SIG-M5 (cell line): ENCODE results near the gene CELF5.
A peak's percentile ranks its signal among the peaks of the same experiment; 100 is the strongest.

ENCODE experiments used
- DNase-seq: peaks from one replicate; lab custom pipeline; 2025; lab: John Stamatoyannopoulos, UW

The CELF5 gene

DNA sequence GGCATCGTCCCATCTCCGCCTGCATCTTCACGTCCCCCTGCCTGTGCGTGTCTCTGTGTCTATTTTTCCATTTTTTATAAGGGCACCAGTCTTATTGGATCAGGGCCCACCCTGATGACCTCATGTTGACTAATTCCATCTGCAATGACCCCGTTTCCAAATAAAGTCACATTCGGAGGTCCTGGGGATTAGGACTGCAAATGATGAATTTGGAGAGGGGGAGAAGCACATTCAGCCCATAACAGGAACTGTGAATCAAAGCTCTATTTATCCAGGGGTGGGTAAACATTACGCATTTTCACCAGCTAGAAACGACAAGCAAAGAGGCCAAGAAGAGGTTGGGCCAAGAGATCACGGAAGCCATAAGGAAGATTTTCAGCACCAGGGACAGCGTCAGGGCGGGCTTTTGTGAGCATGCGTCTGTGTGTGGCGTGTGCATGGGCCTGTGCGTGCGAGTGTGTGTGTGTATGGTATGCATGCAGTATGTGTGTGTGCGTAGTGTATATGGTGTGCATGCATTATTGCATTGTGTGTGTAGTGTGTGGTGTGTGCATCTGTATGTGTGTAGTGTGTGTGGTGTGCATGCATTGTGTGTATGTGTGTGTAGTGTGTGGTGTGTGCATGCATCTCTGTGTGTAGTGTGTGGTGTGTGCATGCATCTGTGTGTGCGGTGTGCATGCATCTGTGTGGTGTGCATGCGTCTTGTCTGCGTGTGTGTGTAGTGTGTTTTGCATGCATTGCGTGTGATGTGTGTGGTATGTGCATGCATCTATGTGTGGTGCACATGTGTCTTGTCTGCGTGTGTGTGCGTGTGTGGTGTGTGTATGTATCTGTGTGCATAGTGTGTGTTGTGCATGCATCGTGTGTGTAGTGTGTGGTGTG lies 19.6 kb downstream of the CELF5 start:
- DNase-seq: peak; percentile 2

DNA sequence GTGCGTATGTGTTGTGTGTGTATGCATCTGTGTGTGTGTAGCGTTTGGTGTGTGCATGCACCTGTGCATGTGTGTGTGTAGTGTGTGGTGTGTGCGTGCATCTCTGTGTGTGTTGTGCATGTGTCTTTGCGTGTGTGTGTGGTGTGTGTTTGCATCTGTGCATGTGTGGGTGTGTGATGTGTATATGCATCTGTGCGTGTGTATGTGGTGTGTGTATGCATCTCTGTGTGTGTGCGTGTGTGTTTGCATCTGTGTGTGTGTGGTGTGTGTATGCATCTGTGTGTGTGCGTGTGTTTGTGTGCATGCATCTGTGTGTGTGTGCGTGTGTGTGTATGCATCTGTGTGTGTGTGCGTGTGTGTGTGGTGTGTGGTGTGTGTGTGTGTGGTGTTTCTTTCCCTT lies 20.6 kb downstream of the CELF5 start:
- no peak for DNase-seq

DNA sequence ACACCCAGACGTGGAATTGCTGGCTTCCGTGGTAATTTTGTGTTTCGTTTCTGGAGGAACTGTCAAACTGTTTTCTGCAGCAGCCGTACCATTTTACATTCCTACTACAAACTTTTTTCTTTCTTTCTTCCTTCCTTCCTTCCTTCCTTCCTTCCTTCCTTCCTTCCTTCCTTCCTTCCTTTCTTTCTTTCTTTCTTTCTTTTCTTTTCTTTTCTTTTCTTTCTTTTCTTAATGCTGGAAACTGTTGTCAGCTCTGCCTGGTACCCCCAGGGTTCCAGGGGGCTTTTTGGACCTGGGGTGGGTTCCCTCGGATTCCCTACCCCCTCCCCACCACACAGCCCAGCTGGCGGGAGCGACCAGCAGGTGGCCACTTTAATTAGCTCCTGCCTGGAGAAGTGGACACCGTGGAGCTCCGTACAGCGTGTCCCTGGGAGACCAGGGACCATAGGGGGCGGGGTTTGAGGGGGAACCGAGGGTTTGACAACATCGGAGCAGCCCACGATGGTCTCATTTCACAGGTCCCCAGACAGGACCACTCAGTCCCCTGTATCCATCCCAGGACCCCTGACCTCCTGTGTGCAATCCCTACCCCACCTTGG lies 24.4 kb downstream of the CELF5 start:
- no peak for DNase-seq

DNA sequence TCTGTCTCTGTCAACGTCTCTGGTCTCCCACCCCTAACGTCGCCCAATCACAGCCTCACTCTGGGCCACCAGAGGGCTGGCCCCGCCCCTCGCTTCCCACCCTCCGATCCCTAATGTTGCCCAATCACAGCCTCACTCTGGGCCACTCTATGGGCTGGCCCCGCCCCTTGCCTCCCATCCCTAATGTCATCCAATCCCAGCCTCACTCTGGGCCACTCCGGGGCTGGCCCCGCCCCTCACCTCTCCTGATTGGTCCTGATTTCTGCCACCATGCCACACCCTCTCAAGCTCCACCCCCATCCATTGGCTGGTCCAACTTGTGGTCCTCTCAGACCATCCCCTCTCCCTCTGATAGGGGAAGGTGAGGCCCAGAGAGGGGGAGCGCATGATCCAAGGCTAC lies 24.9 kb downstream of the CELF5 start:
- DNase-seq: no peak

DNA sequence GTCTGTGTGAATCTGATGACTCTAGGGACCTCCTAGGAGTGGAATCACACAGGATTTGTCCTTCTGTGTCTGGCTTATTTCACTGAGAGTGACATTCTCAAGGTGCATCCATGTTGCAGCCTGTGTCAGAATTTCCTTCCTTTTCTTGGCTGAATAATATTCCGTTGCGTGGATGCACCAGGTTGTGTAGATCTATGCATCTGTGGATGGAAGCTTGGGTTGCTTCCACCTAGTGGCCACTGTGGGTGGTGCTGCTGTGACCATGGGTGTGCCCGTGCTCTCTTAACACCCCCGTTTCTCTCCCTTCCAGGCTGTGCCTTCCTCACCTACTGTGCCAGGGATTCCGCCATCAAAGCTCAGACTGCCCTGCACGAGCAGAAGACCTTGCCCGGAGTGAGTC lies 26.2 kb downstream of the CELF5 start:
- DNase-seq: no peak

DNA sequence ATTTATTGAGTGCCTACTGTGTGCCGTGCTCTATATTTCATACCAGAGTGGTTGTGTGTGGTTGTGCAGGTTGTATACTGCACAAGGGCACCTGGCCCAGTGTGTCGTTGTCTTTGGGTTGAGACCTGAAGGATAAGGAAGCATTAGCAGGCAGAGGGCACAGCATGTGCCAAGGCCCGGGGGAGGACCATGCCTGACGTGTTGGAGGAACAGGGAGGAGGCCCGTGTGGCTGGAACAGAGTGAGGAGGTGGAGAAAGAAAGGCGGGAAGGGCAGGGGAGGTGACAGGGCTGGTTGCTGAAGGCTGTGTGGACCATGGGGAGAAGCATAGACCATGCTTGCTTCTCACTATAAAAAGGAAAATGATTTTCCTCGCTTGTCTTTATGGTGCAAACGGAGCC lies 26.8 kb downstream of the CELF5 start:
- no peak for DNase-seq

DNA sequence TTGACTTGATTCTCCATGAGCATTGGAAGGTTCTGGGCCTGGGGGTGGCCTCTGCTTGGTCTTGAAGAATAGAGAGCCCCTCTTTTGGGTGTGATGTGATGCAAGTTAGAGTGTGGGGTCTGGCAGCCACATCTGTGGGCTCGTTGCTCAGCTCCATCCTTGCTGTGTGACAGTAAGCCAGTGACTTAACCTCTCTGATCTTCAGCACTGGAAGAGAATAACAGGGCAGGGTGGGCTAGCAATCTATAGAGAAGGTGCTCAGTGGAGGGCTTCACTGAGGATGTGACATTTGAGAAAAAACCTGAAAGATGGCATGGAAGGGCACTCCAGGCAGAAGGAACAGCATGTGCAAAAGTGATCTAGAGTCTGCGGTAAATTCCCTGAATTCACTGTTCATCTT lies 28.2 kb downstream of the CELF5 start:
- DNase-seq: no peak

DNA sequence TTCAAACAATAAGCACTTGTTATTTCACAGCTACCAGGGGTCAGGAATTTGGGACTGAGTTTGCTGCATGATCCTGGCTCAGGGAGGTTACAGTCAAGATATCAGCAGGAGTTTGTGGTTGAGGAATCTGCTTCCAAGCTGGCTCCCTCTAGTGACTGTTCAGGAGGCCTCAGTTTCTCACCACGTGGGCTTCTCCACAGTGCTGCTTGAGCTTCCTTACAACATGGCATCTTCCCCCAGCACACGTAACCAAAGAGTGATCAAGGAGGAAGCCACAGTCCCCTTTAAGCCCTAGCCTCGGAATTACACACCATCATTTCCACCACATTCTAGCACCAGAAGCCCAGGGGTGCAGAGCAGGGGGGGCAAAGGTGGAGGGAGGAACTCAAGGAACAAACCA lies 28.8 kb downstream of the CELF5 start:
- no peak for DNase-seq

DNA sequence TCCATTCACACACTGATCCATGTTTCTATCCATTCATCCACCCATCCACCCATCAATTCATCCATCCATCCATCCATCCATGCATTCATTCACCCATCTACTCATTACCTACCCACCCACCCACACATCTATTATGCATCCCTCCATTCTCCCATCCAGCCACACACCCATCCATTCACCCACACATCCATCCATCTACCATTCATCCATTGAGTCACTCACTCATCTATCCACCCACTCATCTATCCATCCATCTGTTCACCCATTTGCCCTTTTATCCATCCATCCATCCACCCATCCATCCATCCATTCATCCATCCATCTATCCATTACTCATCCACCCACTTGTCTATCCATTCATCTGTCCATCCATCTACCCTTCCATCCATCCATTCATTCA lies 30.1 kb downstream of the CELF5 start:
- no peak for DNase-seq

DNA sequence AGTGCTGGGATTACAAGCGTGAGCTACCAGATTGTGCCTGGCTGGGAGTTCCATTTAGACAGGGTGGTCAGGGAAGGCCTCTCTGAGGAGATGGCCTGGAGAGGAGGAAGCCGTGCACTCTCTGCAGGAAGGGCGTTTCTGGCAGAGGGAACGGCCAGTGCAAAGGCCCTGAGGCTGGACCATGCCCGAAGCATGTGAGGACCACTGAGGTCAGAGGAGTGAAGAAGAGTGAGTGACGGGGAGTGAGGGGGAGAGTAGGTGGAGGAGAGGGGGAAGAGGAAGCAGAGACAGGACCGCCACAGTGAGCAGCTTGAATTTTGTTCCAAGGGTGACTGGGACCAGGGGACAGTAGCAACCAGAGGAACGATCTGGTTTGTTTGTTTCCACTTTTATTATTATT lies 32.6 kb downstream of the CELF5 start:
- DNase-seq: no peak

DNA sequence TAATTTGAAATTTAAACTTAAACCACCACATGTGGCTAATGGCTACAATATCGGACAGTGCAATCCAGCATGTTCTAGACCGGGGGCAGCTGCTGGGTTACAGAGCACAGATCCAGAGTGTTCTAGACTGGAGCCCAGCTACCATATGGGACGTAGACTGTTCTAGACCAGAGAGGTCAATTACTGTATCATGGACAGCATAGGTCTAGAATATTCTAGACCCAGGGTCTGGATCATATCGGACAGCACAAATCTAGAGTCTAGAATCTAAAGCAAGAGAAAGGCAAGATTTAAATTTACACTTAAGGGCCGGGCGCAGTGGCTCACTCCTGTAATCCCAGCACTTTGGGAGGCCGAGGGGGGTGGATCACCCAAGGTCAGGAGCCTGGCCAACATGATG lies 37.9 kb downstream of the CELF5 start:
- DNase-seq: no peak

DNA sequence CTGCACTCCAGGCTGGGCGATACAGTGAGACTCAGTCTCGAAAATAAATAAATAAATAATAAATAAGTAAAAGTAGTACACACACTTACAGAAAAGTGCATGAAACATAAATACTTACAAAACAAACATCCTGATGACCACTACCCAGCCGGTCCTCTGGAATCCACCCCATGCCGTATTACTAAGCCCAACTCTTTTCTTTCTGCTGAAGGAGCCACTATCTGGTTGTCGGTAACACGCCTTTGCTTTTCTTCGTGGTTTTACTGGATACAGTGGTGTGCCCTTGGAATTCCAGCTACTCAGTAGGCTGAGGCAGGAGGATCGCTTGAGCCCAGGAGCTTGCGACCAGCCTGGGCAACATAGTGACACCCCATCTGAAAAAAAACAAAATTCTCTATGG lies 39.4 kb downstream of the CELF5 start:
- no peak for DNase-seq

DNA sequence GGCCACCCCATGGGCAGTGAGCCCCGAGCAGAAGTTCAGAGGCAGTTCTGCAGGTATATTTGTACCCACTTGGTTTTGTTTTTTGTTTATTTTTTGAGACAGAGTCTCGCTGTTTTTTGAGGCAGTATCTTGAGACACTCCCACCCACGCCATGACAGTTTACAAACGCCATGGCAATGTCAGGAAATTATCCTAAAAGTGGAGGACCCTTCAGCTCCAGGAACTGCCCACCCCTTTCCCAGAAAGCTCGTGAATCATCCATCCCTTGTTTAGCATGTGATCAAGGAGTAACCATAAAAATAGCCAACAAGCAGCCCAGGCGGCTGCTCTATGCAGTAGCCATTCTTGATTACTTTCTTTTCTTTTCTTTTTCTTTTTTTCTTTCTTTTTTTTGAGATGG lies 41.0 kb downstream of the CELF5 start:
- DNase-seq: no peak

DNA sequence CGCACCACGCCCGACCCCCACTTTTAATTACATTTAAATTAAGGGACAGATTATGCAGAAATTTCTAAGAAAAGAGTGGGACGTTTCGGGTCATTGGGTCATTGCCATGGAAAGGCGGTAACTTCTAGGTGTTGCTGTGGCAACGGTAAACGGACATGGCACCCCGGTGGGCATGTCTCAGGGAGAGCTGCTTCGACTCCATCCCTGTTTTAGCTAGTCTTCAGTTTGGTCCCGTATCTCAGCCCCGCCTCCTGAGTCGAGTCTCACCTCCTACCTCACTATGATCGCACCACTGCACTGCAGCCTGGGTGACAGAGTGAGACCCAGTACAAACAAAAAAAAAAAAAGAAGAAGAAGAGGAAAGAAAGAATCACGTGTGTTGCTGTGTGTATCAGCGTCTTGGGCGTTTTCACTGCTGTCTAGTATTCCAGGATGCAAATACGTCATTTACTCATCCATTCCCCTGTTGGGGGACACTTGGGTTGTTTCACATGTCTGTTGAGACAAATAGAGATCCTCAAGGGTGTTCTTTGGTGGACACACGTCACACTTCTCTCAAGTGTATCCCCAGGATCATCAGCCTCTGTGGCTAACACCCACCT lies 41.7 kb downstream of the CELF5 start:
- no peak for DNase-seq

DNA sequence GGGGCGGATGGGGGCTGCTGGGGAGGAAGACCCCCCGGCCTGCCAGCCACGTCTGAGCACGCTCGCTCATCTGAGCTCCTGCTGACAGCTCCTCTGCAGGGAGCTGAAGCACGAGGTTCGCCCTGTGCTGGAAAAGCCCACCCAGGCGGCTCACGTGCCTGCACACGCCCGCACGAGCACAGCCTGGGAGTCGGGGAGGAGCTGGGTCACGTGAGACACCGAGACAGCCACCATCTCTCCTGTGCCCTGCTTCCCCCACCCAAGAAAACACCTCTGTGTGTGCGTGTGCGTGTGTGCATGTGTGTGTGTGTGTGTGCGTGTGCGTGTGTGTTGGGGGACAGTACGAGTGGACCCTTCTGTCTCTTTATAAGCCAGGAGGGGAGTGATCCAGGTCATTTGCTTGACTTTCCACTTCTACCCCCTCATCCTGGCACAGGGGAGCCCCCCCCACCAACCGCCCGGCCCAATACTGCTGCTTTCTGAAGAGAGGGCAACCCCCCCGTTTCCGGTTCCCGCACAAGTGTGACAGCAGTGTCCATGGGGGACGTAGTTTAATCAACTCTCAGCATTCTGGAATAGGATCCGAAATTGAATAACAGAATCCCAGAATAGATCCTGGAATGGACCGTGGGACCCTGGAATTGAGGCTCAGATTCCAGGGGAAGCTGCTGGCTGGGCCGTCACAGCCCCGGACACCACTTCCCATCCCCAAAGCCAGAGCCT lies 42.5 kb downstream of the CELF5 start:
- no peak for DNase-seq

DNA sequence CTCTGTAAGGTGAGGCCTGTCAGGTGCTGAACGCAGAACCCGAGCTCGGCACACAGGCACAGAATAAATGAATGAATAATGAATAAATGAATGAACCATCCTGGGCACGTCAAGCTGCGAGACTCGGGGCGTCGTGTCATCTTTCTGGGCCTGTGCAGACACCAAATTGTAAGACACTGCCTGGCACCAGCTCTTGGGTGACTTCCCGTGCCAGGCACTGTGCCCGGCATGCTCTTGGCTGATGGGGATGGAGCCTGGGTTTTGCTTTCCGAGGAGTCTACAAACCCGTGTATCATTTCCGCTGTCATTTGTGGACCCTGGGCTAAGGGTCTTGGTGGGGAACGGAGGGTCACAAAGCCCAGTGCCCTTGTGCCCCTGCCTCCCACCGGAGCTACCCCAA lies 43.9 kb downstream of the CELF5 start:
- DNase-seq: no peak

DNA sequence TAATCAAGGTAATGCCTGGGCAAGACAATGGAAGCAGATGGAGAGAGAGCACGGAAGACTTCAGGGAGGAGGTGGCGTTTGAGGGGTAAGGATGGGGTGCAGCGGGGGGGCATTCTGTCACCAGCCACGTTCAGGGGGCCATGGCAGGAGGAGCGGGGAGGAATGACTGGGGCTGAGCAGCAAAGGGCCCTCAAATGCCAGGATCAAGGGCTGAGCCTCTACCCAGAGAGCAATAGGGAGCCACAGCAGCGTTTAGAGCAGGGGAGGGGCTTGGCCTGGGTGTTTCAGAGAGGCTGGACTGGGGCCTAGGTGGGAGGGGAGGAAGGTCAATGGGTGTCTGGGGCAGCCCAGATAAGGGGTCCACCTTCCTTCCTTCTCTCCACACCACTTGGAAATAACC lies 44.3 kb downstream of the CELF5 start:
- DNase-seq: no peak

DNA sequence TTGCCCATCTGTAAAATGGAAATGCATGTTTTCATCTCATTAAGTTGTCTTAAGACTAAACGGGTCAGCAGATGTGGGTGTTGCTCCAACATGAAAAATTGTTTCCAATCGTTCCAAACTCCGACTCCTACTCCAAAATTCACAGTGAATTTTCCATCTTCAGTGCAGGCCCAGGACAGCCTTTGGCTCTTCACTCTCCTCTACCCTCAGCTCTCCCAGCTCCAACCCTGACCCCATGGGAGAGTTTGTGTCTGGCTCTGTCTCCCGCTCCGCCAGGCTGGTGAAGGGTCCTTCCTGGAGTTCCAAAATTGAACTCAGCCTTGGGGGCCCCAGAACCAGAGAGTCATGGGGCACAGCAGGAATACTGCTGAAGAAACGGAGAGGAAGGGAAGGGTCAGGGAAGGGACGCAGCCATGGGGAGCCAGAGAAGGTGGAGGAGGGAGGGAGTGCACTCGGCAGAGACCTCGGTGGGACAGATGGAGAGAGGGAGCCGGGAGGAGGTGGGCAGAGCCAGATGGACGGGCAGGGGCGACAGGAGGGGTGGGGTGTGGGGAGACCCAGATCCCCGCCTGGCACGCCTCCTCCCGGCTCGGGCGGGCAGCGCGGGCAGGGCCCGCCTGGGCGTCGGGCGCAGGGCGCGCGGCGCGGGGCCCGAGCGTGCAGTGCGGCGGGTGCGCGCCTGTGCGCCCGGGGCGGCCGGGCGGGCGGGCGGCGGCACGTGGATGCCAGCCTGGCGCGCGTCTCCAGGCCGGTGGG lies 45.6 kb downstream of the CELF5 start:
- DNase-seq: no peak

DNA sequence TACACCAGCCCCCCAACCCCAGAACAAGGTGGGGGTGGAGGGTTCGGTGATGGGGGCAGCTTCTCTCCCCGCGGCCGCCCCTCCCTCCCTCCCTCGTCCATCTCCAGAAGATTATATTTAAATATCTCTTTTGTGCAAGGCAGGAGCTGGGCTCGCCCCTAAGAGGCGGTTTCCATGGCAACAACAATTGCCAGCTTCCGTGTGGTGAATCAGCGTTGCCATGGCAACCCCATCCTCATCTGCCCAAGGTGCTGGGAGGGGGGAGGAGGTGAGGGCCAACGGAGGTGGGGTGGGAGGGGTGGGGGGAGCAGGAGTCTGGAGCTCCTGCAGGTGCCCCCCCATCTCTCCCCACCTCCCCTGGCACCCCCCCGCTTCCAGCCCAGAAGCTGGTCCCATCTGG lies 46.4 kb downstream of the CELF5 start:
- no peak for DNase-seq

DNA sequence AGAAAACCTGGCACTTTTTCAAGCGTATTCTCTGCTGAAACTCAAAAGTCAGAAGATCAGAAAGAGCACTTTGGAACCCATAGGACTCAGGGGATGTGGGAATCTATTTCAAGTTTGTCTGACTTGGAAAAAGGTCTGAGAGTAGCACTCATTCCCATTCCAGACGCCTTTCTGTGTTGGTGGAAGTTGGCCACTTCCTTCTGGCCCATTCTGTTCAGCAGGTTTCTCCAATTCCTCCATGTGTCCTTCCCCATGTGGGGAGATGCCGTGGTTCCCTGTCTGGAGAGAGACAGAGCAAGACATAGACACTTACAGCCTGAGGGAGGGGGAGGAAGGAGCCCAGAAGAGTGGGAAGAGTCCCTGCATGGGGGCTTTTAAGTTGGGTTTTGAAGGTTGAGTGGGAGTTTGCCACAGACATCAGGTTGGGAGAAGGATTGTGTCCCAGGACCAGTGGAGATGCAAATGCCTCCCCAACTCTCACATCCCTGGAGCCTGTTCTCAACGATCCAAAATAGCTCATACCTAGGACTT lies 48.0 kb downstream of the CELF5 start:
- DNase-seq: no peak

DNA sequence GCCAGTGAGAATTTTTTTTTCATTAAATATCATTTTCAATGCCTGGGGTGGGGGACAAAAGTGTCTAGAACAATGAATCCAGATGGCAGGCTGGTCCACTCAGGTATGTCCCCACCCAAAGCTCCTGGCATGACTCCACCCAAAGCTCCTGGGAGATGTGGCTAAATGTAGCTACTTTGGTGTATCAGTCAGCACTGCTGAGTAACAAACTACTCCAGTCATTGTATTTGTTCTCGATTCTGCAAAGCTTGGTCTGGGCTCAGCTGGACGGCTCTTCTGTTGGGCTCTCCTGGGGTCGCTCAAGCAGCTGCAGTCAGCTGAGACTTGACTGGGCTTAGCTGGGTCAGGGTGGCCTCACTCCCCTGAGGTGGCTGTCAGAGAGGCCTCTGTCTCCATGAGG lies 48.5 kb downstream of the CELF5 start:
- DNase-seq: no peak
